ENCODE measurements around the gene LYRM2. TPM values are rescaled to one million over a fixed set of nuclear protein-coding genes. Genes with fewer than 3 reads are reported as not detected.

The LYRM2 gene
- total and polyA plus RNA-seq, 9 of the 15 experiments (the other 6 are each of a cell fraction or from before 2014, with no cell fraction given): 13.9 to 115 (median 42.9) TPM

- no peak for TF ChIP-seq HEY1 (CRISPR knock-in tag; IDR thresholded peaks at IDR 0.05; ENCODE audit: borderline replicate concordance)
- TF ChIP-seq STAT5A (IDR thresholded peaks at IDR 0.05; ENCODE audit: borderline replicate concordance, low read length): no peak
- no peak for TF ChIP-seq FUS (optimal IDR thresholded peaks at IDR 0.05; ENCODE audit: low read depth, low read length)
- no peak for TF ChIP-seq ZBTB49 (CRISPR knock-in tag; IDR thresholded peaks at IDR 0.05; ENCODE audit: borderline replicate concordance)
- no peak for TF ChIP-seq HINFP (tag; conservative IDR thresholded peaks at IDR 0.05; ENCODE audit: low read depth)
- TF ChIP-seq NBN (IDR thresholded peaks at IDR 0.05; ENCODE audit: low read depth): no peak
- TF ChIP-seq ZNF696 (CRISPR knock-in tag; conservative IDR thresholded peaks at IDR 0.05): no peak
- TF ChIP-seq ZBTB40 (IDR thresholded peaks at IDR 0.05): no peak
- no peak for TF ChIP-seq ZBTB40 (CRISPR knock-in tag; IDR thresholded peaks at IDR 0.05)
Measured at GRCh38 chr6:89661559-89661958, 23.0 kb upstream of the LYRM2 start (continued).

Data from K562 (cell line).